ENCODE data around the gene RIMS4.

RIMS4 gene

DNA sequence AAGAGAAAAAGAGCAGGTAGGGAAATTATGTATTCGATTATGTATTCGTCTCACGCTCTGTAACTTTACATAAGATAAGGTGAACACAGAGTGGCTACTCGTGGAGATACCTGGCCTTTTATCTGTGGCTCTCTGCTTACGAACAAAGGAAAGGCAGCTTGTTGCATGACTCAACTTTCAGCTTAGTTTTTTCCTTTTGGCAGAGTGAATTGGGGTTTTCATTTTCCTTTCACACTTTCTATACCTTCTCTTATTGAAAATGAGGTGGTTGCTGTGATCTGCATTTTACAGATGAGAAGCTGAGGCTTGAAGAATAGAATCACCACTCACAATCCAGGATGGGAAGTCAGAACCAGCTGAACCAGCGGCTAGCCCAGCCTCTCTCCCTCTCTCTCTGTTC is 78.0 kb downstream of the RIMS4 start:
- TF ChIP-seq, protein P1, sequence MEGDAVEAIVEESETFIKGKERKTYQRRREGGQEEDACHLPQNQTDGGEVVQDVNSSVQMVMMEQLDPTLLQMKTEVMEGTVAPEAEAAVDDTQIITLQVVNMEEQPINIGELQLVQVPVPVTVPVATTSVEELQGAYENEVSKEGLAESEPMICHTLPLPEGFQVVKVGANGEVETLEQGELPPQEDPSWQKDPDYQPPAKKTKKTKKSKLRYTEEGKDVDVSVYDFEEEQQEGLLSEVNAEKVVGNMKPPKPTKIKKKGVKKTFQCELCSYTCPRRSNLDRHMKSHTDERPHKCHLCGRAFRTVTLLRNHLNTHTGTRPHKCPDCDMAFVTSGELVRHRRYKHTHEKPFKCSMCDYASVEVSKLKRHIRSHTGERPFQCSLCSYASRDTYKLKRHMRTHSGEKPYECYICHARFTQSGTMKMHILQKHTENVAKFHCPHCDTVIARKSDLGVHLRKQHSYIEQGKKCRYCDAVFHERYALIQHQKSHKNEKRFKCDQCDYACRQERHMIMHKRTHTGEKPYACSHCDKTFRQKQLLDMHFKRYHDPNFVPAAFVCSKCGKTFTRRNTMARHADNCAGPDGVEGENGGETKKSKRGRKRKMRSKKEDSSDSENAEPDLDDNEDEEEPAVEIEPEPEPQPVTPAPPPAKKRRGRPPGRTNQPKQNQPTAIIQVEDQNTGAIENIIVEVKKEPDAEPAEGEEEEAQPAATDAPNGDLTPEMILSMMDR (IDR thresholded peaks at IDR 0.05), result no peak
- Histone ChIP-seq H3K4me1 (ENCODE audit: control insufficient read depth in 1 of 2, insufficient read depth in 1 of 2, low read depth in 1 of 2, low read length in 1 of 2) (peaks cover 0 to 4% of the 10 kb centered on the region in 2 experiments), H3K27me3 (no peaks in the 10 kb centered on the region), H3K9me3 (no peaks in the 10 kb centered on the region), H3K4me3 (ENCODE audit: low read depth in 1 of 2, low read length in 1 of 2) (no peak overlapping the region), H3K36me3 (no peaks in the 10 kb centered on the region), H3K27ac (no peak overlapping the region)

DNA sequence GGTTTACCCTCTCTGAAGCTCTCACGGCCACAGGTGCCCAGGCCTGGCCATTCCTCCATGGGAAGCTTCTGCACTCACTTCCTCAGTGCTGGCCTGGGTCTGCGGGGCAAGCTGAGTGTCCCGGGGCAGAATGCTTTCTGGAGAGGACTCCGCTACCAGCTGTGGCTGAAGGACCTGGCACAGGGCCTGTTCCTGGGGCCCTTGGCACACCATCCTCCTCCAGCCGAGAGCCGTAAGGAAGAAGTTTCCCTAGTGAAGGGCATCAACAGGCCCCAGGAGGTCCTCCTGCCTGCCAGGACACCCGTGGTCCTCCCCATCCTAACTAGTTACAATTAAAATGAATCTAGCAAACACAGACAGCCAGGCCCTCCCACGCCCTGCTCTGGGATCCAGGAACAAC is 78.7 kb downstream of the RIMS4 start:
- TF ChIP-seq, protein P1 (IDR thresholded peaks at IDR 0.05), result no peak
- H3K36me3 ChIP-seq, result no peaks in the 10 kb centered on the region
- no peaks in the 10 kb centered on the region for H3K9me3 ChIP-seq
- H3K27ac ChIP-seq, result no peak overlapping the region
- peaks cover 0 to 4% of the 10 kb centered on the region in 2 experiments for H3K4me1 ChIP-seq (ENCODE audit: control insufficient read depth in 1 of 2, insufficient read depth in 1 of 2, low read depth in 1 of 2, low read length in 1 of 2)
- H3K27me3 ChIP-seq, result no peaks in the 10 kb centered on the region
- no peak overlapping the region for H3K4me3 ChIP-seq (ENCODE audit: low read depth in 1 of 2, low read length in 1 of 2)

DNA sequence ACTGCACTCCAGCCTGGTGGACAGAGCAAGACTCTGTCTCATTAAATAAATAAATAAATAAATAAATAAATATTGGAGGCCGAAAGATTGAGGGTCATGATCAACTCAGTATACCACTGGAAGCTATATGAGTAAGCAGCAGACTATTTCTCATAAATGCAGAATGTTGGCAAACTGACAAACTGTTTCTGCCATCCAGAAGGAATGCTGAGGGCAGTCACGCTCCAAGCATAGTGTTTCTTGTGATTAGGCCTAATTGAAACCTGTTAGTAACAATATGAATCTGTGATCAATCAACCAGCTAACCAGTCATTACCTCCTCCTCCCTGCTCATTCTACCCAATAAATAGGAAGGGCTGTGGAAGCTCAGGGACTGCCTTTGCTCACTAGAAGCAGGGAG is 79.9 kb downstream of the RIMS4 start:
- Histone ChIP-seq H3K27me3 (no peaks in the 10 kb centered on the region), H3K4me1 (ENCODE audit: control insufficient read depth in 1 of 2, insufficient read depth in 1 of 2, low read depth in 1 of 2, low read length in 1 of 2) (no peaks in the 10 kb centered on the region), H3K36me3 (no peaks in the 10 kb centered on the region), H3K9me3 (no peaks in the 10 kb centered on the region), H3K4me3 (ENCODE audit: low read depth in 1 of 2, low read length in 1 of 2) (no peak overlapping the region), H3K27ac (no peak overlapping the region)
- TF ChIP-seq, protein P1 (IDR thresholded peaks at IDR 0.05), result no peak

GRCh38 chr20:44728801-44729443 is 81.4 kb downstream of the RIMS4 start:
- no peak overlapping the region for H3K4me3 ChIP-seq (ENCODE audit: low read depth in 1 of 2, low read length in 1 of 2)
- no peaks in the 10 kb centered on the region for H3K4me1 ChIP-seq (ENCODE audit: control insufficient read depth in 1 of 2, insufficient read depth in 1 of 2, low read depth in 1 of 2, low read length in 1 of 2)
- TF ChIP-seq, protein P1 (IDR thresholded peaks at IDR 0.05), result no peak

GRCh38 chr20:44727651-44728050 is 82.7 kb downstream of the RIMS4 start:
- TF ChIP-seq, protein P1 (IDR thresholded peaks at IDR 0.05), result no peak
- H3K4me3 ChIP-seq (ENCODE audit: low read depth in 1 of 2, low read length in 1 of 2), result no peak overlapping the region
- H3K9me3 ChIP-seq, result no peaks in the 10 kb centered on the region
- no peaks in the 10 kb centered on the region for H3K36me3 ChIP-seq
- no peaks in the 10 kb centered on the region for H3K4me1 ChIP-seq (ENCODE audit: control insufficient read depth in 1 of 2, insufficient read depth in 1 of 2, low read depth in 1 of 2, low read length in 1 of 2)
- no peaks in the 10 kb centered on the region for H3K27me3 ChIP-seq
- H3K27ac ChIP-seq, result no peak overlapping the region

More at GRCh38 chr20:44728801-44729443, 81.4 kb downstream of the RIMS4 start:
- no peaks in the 10 kb centered on the region for H3K36me3 ChIP-seq
- H3K27me3 ChIP-seq, result no peaks in the 10 kb centered on the region
- H3K9me3 ChIP-seq, result no peaks in the 10 kb centered on the region
- no peak overlapping the region for H3K27ac ChIP-seq
